ENCODE data around the gene INCENP.

Gene INCENP

GRCh38 chr11:62149986-62150886, 26.4 kb downstream of the INCENP start:
- no peaks in the 10 kb centered on the region for H3K27me3 ChIP-seq (ENCODE audit: control insufficient read depth in 1 of 2, insufficient read depth in 2 of 2, low read length in 2 of 2)
- H3K4me3 ChIP-seq (ENCODE audit: low read depth in 1 of 2, low read length in 2 of 2): no peak overlapping the region
- peaks cover 23 to 76% of the 10 kb centered on the region in 2 donors for H3K36me3 ChIP-seq (ENCODE audit: control insufficient read depth in 1 of 2, insufficient read depth in 2 of 2, low read length in 2 of 2)
- H3K9me3 ChIP-seq (ENCODE audit: control insufficient read depth in 1 of 2, low read length in 2 of 2): no peaks in the 10 kb centered on the region
- H3K9ac ChIP-seq (ENCODE audit: low read depth in 1 of 2, low read length in 2 of 2): no peak overlapping the region
- no peaks in the 10 kb centered on the region for H3K4me1 ChIP-seq (ENCODE audit: control insufficient read depth in 1 of 2, insufficient read depth in 2 of 2, low read length in 2 of 2)
- no peak overlapping the region for H3K27ac ChIP-seq (ENCODE audit: low read depth, low read length)

- Histone ChIP-seq H3K27me3 (ENCODE audit: control insufficient read depth in 1 of 2, insufficient read depth in 2 of 2, low read length in 2 of 2) (no peaks in the 10 kb centered on the region), H3K9me3 (ENCODE audit: control insufficient read depth in 1 of 2, low read length in 2 of 2) (no peaks in the 10 kb centered on the region), H3K9ac (ENCODE audit: low read depth in 1 of 2, low read length in 2 of 2) (no peak overlapping the region), H3K36me3 (ENCODE audit: control insufficient read depth in 1 of 2, insufficient read depth in 2 of 2, low read length in 2 of 2) (peaks cover 21 to 67% of the 10 kb centered on the region in 2 donors), H3K27ac (ENCODE audit: low read depth, low read length) (no peak overlapping the region), H3K4me1 (ENCODE audit: control insufficient read depth in 1 of 2, insufficient read depth in 2 of 2, low read length in 2 of 2) (no peaks in the 10 kb centered on the region), H3K4me3 (ENCODE audit: low read depth in 1 of 2, low read length in 2 of 2) (no peak overlapping the region)
Measured at GRCh38 chr11:62150887-62151736, 27.3 kb downstream of the INCENP start.

GRCh38 chr11:62151737-62152102, 27.9 kb downstream of the INCENP start:
- no peak overlapping the region for H3K27ac ChIP-seq (ENCODE audit: low read depth, low read length)
- no peak overlapping the region for H3K9ac ChIP-seq (ENCODE audit: low read depth in 1 of 2, low read length in 2 of 2)
- H3K36me3 ChIP-seq (ENCODE audit: control insufficient read depth in 1 of 2, insufficient read depth in 2 of 2, low read length in 2 of 2): peaks cover 21 to 62% of the 10 kb centered on the region in 2 donors
- H3K4me3 ChIP-seq (ENCODE audit: low read depth in 1 of 2, low read length in 2 of 2): no peak overlapping the region
- H3K27me3 ChIP-seq (ENCODE audit: control insufficient read depth in 1 of 2, insufficient read depth in 2 of 2, low read length in 2 of 2): no peaks in the 10 kb centered on the region
- H3K4me1 ChIP-seq (ENCODE audit: control insufficient read depth in 1 of 2, insufficient read depth in 2 of 2, low read length in 2 of 2): no peaks in the 10 kb centered on the region
- H3K9me3 ChIP-seq (ENCODE audit: control insufficient read depth in 1 of 2, low read length in 2 of 2): no peaks in the 10 kb centered on the region

- Histone ChIP-seq H3K27ac (ENCODE audit: low read depth, low read length) (no peak overlapping the region), H3K36me3 (ENCODE audit: control insufficient read depth in 1 of 2, insufficient read depth in 2 of 2, low read length in 2 of 2) (peaks cover 14 to 54% of the 10 kb centered on the region in 2 donors)
Measured at GRCh38 chr11:62152245-62153086, 28.7 kb downstream of the INCENP start.

GRCh38 chr11:62153087-62153395, 29.2 kb downstream of the INCENP start:
- no peaks in the 10 kb centered on the region for H3K27me3 ChIP-seq (ENCODE audit: control insufficient read depth in 1 of 2, insufficient read depth in 2 of 2, low read length in 2 of 2)
- no peaks in the 10 kb centered on the region for H3K4me1 ChIP-seq (ENCODE audit: control insufficient read depth in 1 of 2, insufficient read depth in 2 of 2, low read length in 2 of 2)
- H3K9me3 ChIP-seq (ENCODE audit: control insufficient read depth in 1 of 2, low read length in 2 of 2): no peaks in the 10 kb centered on the region
- no peak overlapping the region for H3K4me3 ChIP-seq (ENCODE audit: low read depth in 1 of 2, low read length in 2 of 2)
- H3K36me3 ChIP-seq (ENCODE audit: control insufficient read depth in 1 of 2, insufficient read depth in 2 of 2, low read length in 2 of 2): peaks cover 14 to 48% of the 10 kb centered on the region in 2 donors
- no peak overlapping the region for H3K27ac ChIP-seq (ENCODE audit: low read depth, low read length)
- no peak overlapping the region for H3K9ac ChIP-seq (ENCODE audit: low read depth in 1 of 2, low read length in 2 of 2)

More at GRCh38 chr11:62152245-62153086, 28.7 kb downstream of the INCENP start:
- Histone ChIP-seq H3K9ac (ENCODE audit: low read depth in 1 of 2, low read length in 2 of 2) (no peak overlapping the region), H3K27me3 (ENCODE audit: control insufficient read depth in 1 of 2, insufficient read depth in 2 of 2, low read length in 2 of 2) (no peaks in the 10 kb centered on the region), H3K4me3 (ENCODE audit: low read depth in 1 of 2, low read length in 2 of 2) (no peak overlapping the region), H3K4me1 (ENCODE audit: control insufficient read depth in 1 of 2, insufficient read depth in 2 of 2, low read length in 2 of 2) (no peaks in the 10 kb centered on the region), H3K9me3 (ENCODE audit: control insufficient read depth in 1 of 2, low read length in 2 of 2) (no peaks in the 10 kb centered on the region)

- no peak overlapping the region for H3K27ac ChIP-seq (ENCODE audit: low read depth, low read length)
- H3K27me3 ChIP-seq (ENCODE audit: control insufficient read depth in 1 of 2, insufficient read depth in 2 of 2, low read length in 2 of 2): no peaks in the 10 kb centered on the region
- H3K9ac ChIP-seq (ENCODE audit: low read depth in 1 of 2, low read length in 2 of 2): no peak overlapping the region
- H3K9me3 ChIP-seq (ENCODE audit: control insufficient read depth in 1 of 2, low read length in 2 of 2): no peaks in the 10 kb centered on the region
- H3K4me1 ChIP-seq (ENCODE audit: control insufficient read depth in 1 of 2, insufficient read depth in 2 of 2, low read length in 2 of 2): no peaks in the 10 kb centered on the region
- peaks cover 14 to 43% of the 10 kb centered on the region in 2 donors for H3K36me3 ChIP-seq (ENCODE audit: control insufficient read depth in 1 of 2, insufficient read depth in 2 of 2, low read length in 2 of 2)
- H3K4me3 ChIP-seq (ENCODE audit: low read depth in 1 of 2, low read length in 2 of 2): no peak overlapping the region
Measured at GRCh38 chr11:62153617-62154016, 29.8 kb downstream of the INCENP start.

- no peak overlapping the region for H3K27ac ChIP-seq (ENCODE audit: low read depth, low read length)
- H3K4me3 ChIP-seq (ENCODE audit: low read depth in 1 of 2, low read length in 2 of 2): no peak overlapping the region
- H3K36me3 ChIP-seq (ENCODE audit: control insufficient read depth in 1 of 2, insufficient read depth in 2 of 2, low read length in 2 of 2): peaks cover 3 to 5% of the 10 kb centered on the region in 2 donors
- H3K27me3 ChIP-seq (ENCODE audit: control insufficient read depth in 1 of 2, insufficient read depth in 2 of 2, low read length in 2 of 2): no peaks in the 10 kb centered on the region
- H3K4me1 ChIP-seq (ENCODE audit: control insufficient read depth in 1 of 2, insufficient read depth in 2 of 2, low read length in 2 of 2): no peaks in the 10 kb centered on the region
- no peak overlapping the region for H3K9ac ChIP-seq (ENCODE audit: low read depth in 1 of 2, low read length in 2 of 2)
- H3K9me3 ChIP-seq (ENCODE audit: control insufficient read depth in 1 of 2, low read length in 2 of 2): no peaks in the 10 kb centered on the region
Measured at GRCh38 chr11:62157603-62158002, 33.8 kb downstream of the INCENP start.

- Histone ChIP-seq H3K27ac (ENCODE audit: low read depth, low read length) (no peak overlapping the region), H3K4me3 (ENCODE audit: low read depth in 1 of 2, low read length in 2 of 2) (no peak overlapping the region), H3K4me1 (ENCODE audit: control insufficient read depth in 1 of 2, insufficient read depth in 2 of 2, low read length in 2 of 2) (no peaks in the 10 kb centered on the region), H3K9ac (ENCODE audit: low read depth in 1 of 2, low read length in 2 of 2) (no peak overlapping the region), H3K9me3 (ENCODE audit: control insufficient read depth in 1 of 2, low read length in 2 of 2) (no peaks in the 10 kb centered on the region), H3K36me3 (ENCODE audit: control insufficient read depth in 1 of 2, insufficient read depth in 2 of 2, low read length in 2 of 2) (no peaks in the 10 kb centered on the region), H3K27me3 (ENCODE audit: control insufficient read depth in 1 of 2, insufficient read depth in 2 of 2, low read length in 2 of 2) (peaks cover 5 to 11% of the 10 kb centered on the region in 2 donors)
Measured at GRCh38 chr11:62166371-62166770, 42.6 kb downstream of the INCENP start.

- peaks cover 7 to 9% of the 10 kb centered on the region in 2 donors for H3K27me3 ChIP-seq (ENCODE audit: control insufficient read depth in 1 of 2, insufficient read depth in 2 of 2, low read length in 2 of 2)
- H3K36me3 ChIP-seq (ENCODE audit: control insufficient read depth in 1 of 2, insufficient read depth in 2 of 2, low read length in 2 of 2): no peaks in the 10 kb centered on the region
- H3K4me1 ChIP-seq (ENCODE audit: control insufficient read depth in 1 of 2, insufficient read depth in 2 of 2, low read length in 2 of 2): no peaks in the 10 kb centered on the region
- no peak overlapping the region for H3K4me3 ChIP-seq (ENCODE audit: low read depth in 1 of 2, low read length in 2 of 2)
- H3K9ac ChIP-seq (ENCODE audit: low read depth in 1 of 2, low read length in 2 of 2): no peak overlapping the region
- H3K9me3 ChIP-seq (ENCODE audit: control insufficient read depth in 1 of 2, low read length in 2 of 2): no peaks in the 10 kb centered on the region
- H3K27ac ChIP-seq (ENCODE audit: low read depth, low read length): no peak overlapping the region
Measured at GRCh38 chr11:62169448-62169847, 45.6 kb downstream of the INCENP start.
